Retina (tissue), 1 donor: ENCODE data around the gene ATF2.

Experiments used
- DNase-seq: peaks from one replicate; pipeline ENCODE4 v3.0.0-alpha.2; 2016

Gene ATF2

GRCh38 chr2:175076272-175076671, 91.7 kb downstream of the ATF2 start:
- no peak for DNase-seq

GRCh38 chr2:175074478-175074877, 93.5 kb downstream of the ATF2 start:
- DNase-seq, result no peak

GRCh38 chr2:175068534-175068933, 99.5 kb downstream of the ATF2 start:
- no peak for DNase-seq

GRCh38 chr2:175066411-175066810, 101.6 kb downstream of the ATF2 start:
- DNase-seq, result no peak

GRCh38 chr2:175064797-175065196, 103.2 kb downstream of the ATF2 start:
- no peak for DNase-seq

- DNase-seq, result no peak
Observed at GRCh38 chr2:175063741-175064140, 104.3 kb downstream of the ATF2 start.

GRCh38 chr2:175062787-175063585, 105.0 kb downstream of the ATF2 start:
- no peak for DNase-seq

GRCh38 chr2:175057078-175057685, 110.8 kb downstream of the ATF2 start:
- no peak for DNase-seq

- DNase-seq, result no peak
Observed at GRCh38 chr2:175055993-175056392, 112.0 kb downstream of the ATF2 start.

GRCh38 chr2:175054340-175054739, 113.7 kb downstream of the ATF2 start:
- DNase-seq, result no peak

GRCh38 chr2:175049661-175050060, 118.3 kb downstream of the ATF2 start:
- DNase-seq, result no peak

- no peak for DNase-seq
Observed at GRCh38 chr2:175048275-175048674, 119.7 kb downstream of the ATF2 start.

GRCh38 chr2:175039490-175039889, 128.5 kb downstream of the ATF2 start:
- DNase-seq, result no peak

- DNase-seq, result no peak
Observed at GRCh38 chr2:175039031-175039430, 129.0 kb downstream of the ATF2 start.

- DNase-seq, result no peak
Observed at GRCh38 chr2:175037941-175038340, 130.1 kb downstream of the ATF2 start.

GRCh38 chr2:175036582-175037018, 131.4 kb downstream of the ATF2 start:
- DNase-seq, result no peak

GRCh38 chr2:175035806-175036205, 132.2 kb downstream of the ATF2 start:
- no peak for DNase-seq

- no peak for DNase-seq
Observed at GRCh38 chr2:175034716-175035115, 133.3 kb downstream of the ATF2 start.

GRCh38 chr2:175030380-175031271, 137.4 kb downstream of the ATF2 start:
- DNase-seq, result peak; percentile 30

GRCh38 chr2:175027755-175028154, 140.2 kb downstream of the ATF2 start:
- no peak for DNase-seq

GRCh38 chr2:175026385-175026784, 141.6 kb downstream of the ATF2 start:
- DNase-seq, result no peak

GRCh38 chr2:175025946-175026345, 142.1 kb downstream of the ATF2 start:
- DNase-seq, result no peak

GRCh38 chr2:175025233-175025632, 142.8 kb downstream of the ATF2 start:
- DNase-seq, result no peak

GRCh38 chr2:175022923-175023322, 145.1 kb downstream of the ATF2 start:
- DNase-seq, result no peak
